ENCODE data around the gene FGFBP3.

- TF ChIP-seq CTCF (IDR thresholded peaks at IDR 0.05) (no peak), POLR2A (IDR thresholded peaks at IDR 0.05) (no peak)
Observed at GRCh38 chr10:91939653-91940052, 30.4 kb upstream of the FGFBP3 start.
